ENCODE data around the gene BCAS3. TPM values are rescaled to one million over a fixed set of nuclear protein-coding genes. Genes with fewer than 3 reads are reported as not detected.

BCAS3 gene
- total RNA-seq, 1 experiment from 2014 or later = 26.3 TPM

- intact Hi-C loops (cut with micrococcal nuclease) = no loop called here
- no TSS peak for BruUV-seq (replicated peaks)
- ChIA-PET POLR2A (no interaction called here), RAD21 (ENCODE audit: low non-redundant PET in 1 of 2, low total read pairs in 2 of 2, uncharacterized antibody in 2 of 2, unreplicated experiment in 2 of 2) (no interaction called here), CTCF (no interaction called here)
- no peak for TF ChIP-seq ATF3 (IDR thresholded peaks at IDR 0.05)
- TF ChIP-seq EZH2phosphoT487 (IDR thresholded peaks at IDR 0.05; ENCODE audit: borderline replicate concordance) = no peak
- no peak for TF ChIP-seq JUND (IDR thresholded peaks at IDR 0.05)
- no peak for TF ChIP-seq YY1 (IDR thresholded peaks at IDR 0.05; ENCODE audit: extremely low read depth, insufficient replicate concordance, low read depth, low read length)
- TF ChIP-seq ELF1 (IDR thresholded peaks at IDR 0.05; ENCODE audit: borderline replicate concordance, low read depth) = no peak
- TF ChIP-seq RAD21 (IDR thresholded peaks at IDR 0.05; ENCODE audit: low read depth) = no peak
- TF ChIP-seq FOSL1 (IDR thresholded peaks at IDR 0.05; ENCODE audit: low read depth) = no peak
- H3K4me1 ChIP-seq (ENCODE audit: control insufficient read depth in 1 of 2, insufficient read depth in 2 of 2, low read length in 2 of 2) = no peaks in the 10 kb centered on the region
- no peak overlapping the region for H2AFZ ChIP-seq (ENCODE audit: low read depth, low read length, poor library complexity, severe bottlenecking)
- no peaks in the 10 kb centered on the region for H3K9me2 ChIP-seq (ENCODE audit: insufficient read depth)
- DNase-seq (ENCODE audit: low read depth, low spot score) (no peak), ATAC-seq (no peak)
- no peaks in the 10 kb centered on the region for H3K9me3 ChIP-seq (ENCODE audit: control insufficient read depth in 1 of 2, insufficient read depth in 1 of 2, low read depth in 1 of 2, low read length in 2 of 2)
- no peaks in the 10 kb centered on the region for H3K79me2 ChIP-seq (ENCODE audit: insufficient read depth, low read length)
- no peak overlapping the region for H3K9ac ChIP-seq (ENCODE audit: low read length)
- no peak overlapping the region for H3K4me3 ChIP-seq (replicated peaks in 1 of 2; ENCODE audit: low read depth in 1 of 2, low read length in 2 of 2)
- H4K20me1 ChIP-seq (ENCODE audit: insufficient read depth) = no peaks in the 10 kb centered on the region
- H3K27me3 ChIP-seq (ENCODE audit: insufficient read depth, low read length) = no peaks in the 10 kb centered on the region
- H3K36me3 ChIP-seq (ENCODE audit: control insufficient read depth in 1 of 2, insufficient read depth in 2 of 2, low read length in 2 of 2) = no peaks in the 10 kb centered on the region
- no peak overlapping the region for H3K27ac ChIP-seq (ENCODE audit: low read depth, low read length)
- no peak overlapping the region for H3K4me2 ChIP-seq (ENCODE audit: low read length)
These were observed 127.2 kb downstream of the BCAS3 start for GRCh38 chr17:60804831-60805230.

- H3K9me2 ChIP-seq (ENCODE audit: insufficient read depth) = no peaks in the 10 kb centered on the region
- no peak overlapping the region for H3K9ac ChIP-seq (ENCODE audit: low read length)
- H3K4me3 ChIP-seq (replicated peaks in 1 of 2; ENCODE audit: low read depth in 1 of 2, low read length in 2 of 2) = no peak overlapping the region
- no peak overlapping the region for H3K27ac ChIP-seq (ENCODE audit: low read depth, low read length)
- no peaks in the 10 kb centered on the region for H3K36me3 ChIP-seq (ENCODE audit: control insufficient read depth in 1 of 2, insufficient read depth in 2 of 2, low read length in 2 of 2)
- H3K4me1 ChIP-seq (ENCODE audit: control insufficient read depth in 1 of 2, insufficient read depth in 2 of 2, low read length in 2 of 2) = no peaks in the 10 kb centered on the region
- H3K27me3 ChIP-seq (ENCODE audit: insufficient read depth, low read length) = no peaks in the 10 kb centered on the region
- no peak for TF ChIP-seq SP1 (IDR thresholded peaks at IDR 0.05; ENCODE audit: low read depth)
- no peak for TF ChIP-seq RAD21 (IDR thresholded peaks at IDR 0.05; ENCODE audit: low read depth)
- no peak for TF ChIP-seq POLR2A (IDR thresholded peaks at IDR 0.05; ENCODE audit: borderline replicate concordance, extremely low read depth, insufficient read depth, insufficient read length)
- no peak for TF ChIP-seq ZBTB33 (IDR thresholded peaks at IDR 0.05; ENCODE audit: extremely low read depth, insufficient replicate concordance, low read length)
- no peak for TF ChIP-seq MAX (IDR thresholded peaks at IDR 0.05)
- no peak for TF ChIP-seq SRF (IDR thresholded peaks at IDR 0.05; ENCODE audit: low read depth)
- TF ChIP-seq SIN3A (IDR thresholded peaks at IDR 0.05; ENCODE audit: low read depth) = no peak
- TF ChIP-seq TCF7L2 (IDR thresholded peaks at IDR 0.05; ENCODE audit: borderline replicate concordance, extremely low read depth, insufficient read depth, insufficient read length) = no peak
- no peak for TF ChIP-seq EGR1 (IDR thresholded peaks at IDR 0.05; ENCODE audit: low read depth)
- no peak for TF ChIP-seq ZNF274 (IDR thresholded peaks at IDR 0.05; ENCODE audit: low read depth, low read length)
- TF ChIP-seq ELF1 (IDR thresholded peaks at IDR 0.05; ENCODE audit: borderline replicate concordance, low read depth) = no peak
- no peak for TF ChIP-seq EZH2 (IDR thresholded peaks at IDR 0.05)
- DNase-seq (ENCODE audit: low read depth, low spot score) (no peak), ATAC-seq (no peak)
- RAD21 ChIA-PET (ENCODE audit: low non-redundant PET in 1 of 2, low total read pairs in 2 of 2, uncharacterized antibody in 2 of 2, unreplicated experiment in 2 of 2) = no interaction called here
- POLR2A ChIA-PET = no interaction called here
- H3K9me3 ChIP-seq (ENCODE audit: control insufficient read depth in 1 of 2, insufficient read depth in 1 of 2, low read depth in 1 of 2, low read length in 2 of 2) = peaks cover 0 to 6% of the 10 kb centered on the region in 2 experiments; a peak in 1 of 4 replicates
- no TSS peak for BruUV-seq (replicated peaks)
- CTCF ChIA-PET = no interaction called here
- intact Hi-C loops (cut with micrococcal nuclease) = no loop called here
- H2AFZ ChIP-seq (ENCODE audit: low read depth, low read length, poor library complexity, severe bottlenecking) = no peak overlapping the region
- no peaks in the 10 kb centered on the region for H4K20me1 ChIP-seq (ENCODE audit: insufficient read depth)
- H3K79me2 ChIP-seq (ENCODE audit: insufficient read depth, low read length) = no peaks in the 10 kb centered on the region
- H3K4me2 ChIP-seq (ENCODE audit: low read length) = no peak overlapping the region
These were observed 131.8 kb downstream of the BCAS3 start for GRCh38 chr17:60809421-60809820.

Measured in HCT116 (cell line).